ENCODE measurements around the gene LPP. TPM values are rescaled to one million over a fixed set of nuclear protein-coding genes. Genes with fewer than 3 reads are reported as not detected.

The LPP gene
- total and polyA plus RNA-seq, 9 of the 15 experiments (the other 6 are each of a cell fraction or from before 2014, with no cell fraction given): 0.07 to 0.18 TPM; not detected in 7

GRCh38 chr3:188913084-188913483 is 759.1 kb downstream of the LPP start (continued):
- TF ChIP-seq GTF3C2 (IDR thresholded peaks at IDR 0.05; ENCODE audit: borderline replicate concordance, extremely low read depth, insufficient read length) (no peak), NEUROD1 (IDR thresholded peaks at IDR 0.05; ENCODE audit: borderline replicate concordance, low read depth, low read length, partially characterized antibody) (no peak), ZNF146 (CRISPR knock-in tag; IDR thresholded peaks at IDR 0.05; ENCODE audit: unreplicated experiment) (peak; percentile 87), ZNF239 (CRISPR knock-in tag; IDR thresholded peaks at IDR 0.05) (no peak), ZNF57 (CRISPR knock-in tag; IDR thresholded peaks at IDR 0.05) (no peak), ZNF740 (CRISPR knock-in tag; IDR thresholded peaks at IDR 0.05) (no peak), ZNF740 (tag; IDR thresholded peaks at IDR 0.05) (no peak)

GRCh38 chr3:188914552-188914951 is 760.6 kb downstream of the LPP start:
- POLR2A ChIA-PET: no interaction called here
- no peak overlapping the region for H3K9ac ChIP-seq (ENCODE audit: insufficient read depth in 1 of 2, low read depth in 2 of 2, low read length in 2 of 2)
- H3K4me3 ChIP-seq: no peak overlapping the region
- no peaks in the 10 kb centered on the region for H3K79me2 ChIP-seq (ENCODE audit: control insufficient read depth, insufficient read depth, low read length)
- CTCF ChIA-PET (ENCODE audit: low intra/inter-chr PET ratio): no interaction called here
- intact Hi-C loops (cut with micrococcal nuclease): no loop called here
- no peaks in the 10 kb centered on the region for H3K27me3 ChIP-seq (ENCODE audit: control insufficient read depth in 2 of 2, insufficient read depth in 2 of 2, low read length in 2 of 2)
- no peaks in the 10 kb centered on the region for H3K36me3 ChIP-seq (ENCODE audit: control insufficient read depth, insufficient read depth, low read length)
- 0% methylated on average over 2 of the region's 2 CpGs for WGBS (ENCODE audit: insufficient coverage, low coverage, missing lambda C conversion rate)
- H2AFZ ChIP-seq (ENCODE audit: low read depth, low read length): no peak overlapping the region
- no peak for FAIRE-seq
- H3K4me1 ChIP-seq (replicated peaks in 1 of 2; ENCODE audit: control insufficient read depth in 2 of 2, insufficient read depth in 2 of 2, low read length in 2 of 2): no peaks in the 10 kb centered on the region
- in situ Hi-C loops (cut with MboI): no loop called here
- H3K27ac ChIP-seq (ENCODE audit: extremely low read depth, low read depth, low read length): no peak overlapping the region
- no peak overlapping the region for H3K4me2 ChIP-seq (ENCODE audit: insufficient read depth, low read length)
- ATAC-seq: no peak
- no peak for DNase-seq (ENCODE audit: extremely low read depth in 1 of 4, low spot score in 3 of 4)
- no peaks in the 10 kb centered on the region for H4K20me1 ChIP-seq (replicated peaks; ENCODE audit: control insufficient read depth, insufficient read depth, low read length)
- H3K9me1 ChIP-seq (ENCODE audit: control insufficient read depth, insufficient read depth, low read length): no peaks in the 10 kb centered on the region
- H3K9me3 ChIP-seq (replicated peaks; ENCODE audit: control insufficient read depth, insufficient read depth, low read depth, low read length): peaks cover 1% of the 10 kb centered on the region; the same call in 1 of the 2 replicates
- no TSS peak for BruUV-seq (replicated peaks)
- no peak for TF ChIP-seq KDM5B (IDR thresholded peaks at IDR 0.05; ENCODE audit: insufficient replicate concordance, low read depth, low read length)
- TF ChIP-seq GATA2 (CRISPR knock-in tag; IDR thresholded peaks at IDR 0.05): no peak
- no peak for TF ChIP-seq ETS1 (conservative IDR thresholded peaks at IDR 0.05; ENCODE audit: control insufficient read depth, low read depth, low read length)
- no peak for TF ChIP-seq ETS2 (tag; IDR thresholded peaks at IDR 0.05; ENCODE audit: borderline replicate concordance, poor library complexity, severe bottlenecking)
- no peak for TF ChIP-seq SRSF7 (optimal IDR thresholded peaks at IDR 0.05; ENCODE audit: low read depth, low read length)
- TF ChIP-seq, protein P1, sequence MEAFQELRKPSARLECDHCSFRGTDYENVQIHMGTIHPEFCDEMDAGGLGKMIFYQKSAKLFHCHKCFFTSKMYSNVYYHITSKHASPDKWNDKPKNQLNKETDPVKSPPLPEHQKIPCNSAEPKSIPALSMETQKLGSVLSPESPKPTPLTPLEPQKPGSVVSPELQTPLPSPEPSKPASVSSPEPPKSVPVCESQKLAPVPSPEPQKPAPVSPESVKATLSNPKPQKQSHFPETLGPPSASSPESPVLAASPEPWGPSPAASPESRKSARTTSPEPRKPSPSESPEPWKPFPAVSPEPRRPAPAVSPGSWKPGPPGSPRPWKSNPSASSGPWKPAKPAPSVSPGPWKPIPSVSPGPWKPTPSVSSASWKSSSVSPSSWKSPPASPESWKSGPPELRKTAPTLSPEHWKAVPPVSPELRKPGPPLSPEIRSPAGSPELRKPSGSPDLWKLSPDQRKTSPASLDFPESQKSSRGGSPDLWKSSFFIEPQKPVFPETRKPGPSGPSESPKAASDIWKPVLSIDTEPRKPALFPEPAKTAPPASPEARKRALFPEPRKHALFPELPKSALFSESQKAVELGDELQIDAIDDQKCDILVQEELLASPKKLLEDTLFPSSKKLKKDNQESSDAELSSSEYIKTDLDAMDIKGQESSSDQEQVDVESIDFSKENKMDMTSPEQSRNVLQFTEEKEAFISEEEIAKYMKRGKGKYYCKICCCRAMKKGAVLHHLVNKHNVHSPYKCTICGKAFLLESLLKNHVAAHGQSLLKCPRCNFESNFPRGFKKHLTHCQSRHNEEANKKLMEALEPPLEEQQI (IDR thresholded peaks at IDR 0.05): no peak
- TF ChIP-seq GATAD2B (IDR thresholded peaks at IDR 0.05; ENCODE audit: borderline replicate concordance): no peak

Data from K562 (cell line).